IPS-15b (cell line): ENCODE data around the gene RABIF.

Source experiments
- H3K27me3 ChIP-seq: one replicate; pipeline ENCODE4 v1.6.1; 2013; ENCODE audit warnings: low read length; ENCODE audit not compliant: control insufficient read depth, insufficient read depth
- H3K36me3 ChIP-seq: one replicate; pipeline ENCODE4 v1.6.1; 2013; ENCODE audit warnings: low read length; ENCODE audit not compliant: control insufficient read depth, insufficient read depth
- H3K4me1 ChIP-seq: one replicate; pipeline ENCODE4 v1.6.1; 2013; ENCODE audit warnings: mild to moderate bottlenecking, low read length; ENCODE audit not compliant: control insufficient read depth, insufficient read depth
- H3K4me3 ChIP-seq: one replicate; pipeline ENCODE4 v1.5.1; 2013; ENCODE audit warnings: low read depth, low read length
- H3K9ac ChIP-seq: one replicate; pipeline ENCODE4 v1.6.1; 2013; ENCODE audit warnings: low read depth, mild to moderate bottlenecking, low read length
- H3K9me3 ChIP-seq: one replicate; pipeline ENCODE4 v1.6.1; 2013; ENCODE audit warnings: mild to moderate bottlenecking, low read length; ENCODE audit not compliant: control insufficient read depth, insufficient read depth

Gene RABIF

GRCh38 chr1:202862679-202863560, 26.0 kb downstream of the RABIF start:
- Histone ChIP-seq H3K4me1 (peaks cover 5% of the 10 kb centered on the region), H3K36me3 (peaks cover 11% of the 10 kb centered on the region), H3K27me3 (no peaks in the 10 kb centered on the region), H3K4me3 (no peak overlapping the region), H3K9me3 (no peaks in the 10 kb centered on the region), H3K9ac (no peak overlapping the region)

GRCh38 chr1:202861420-202862132, 27.4 kb downstream of the RABIF start:
- peak overlapping the region; percentile 66 for H3K4me3 ChIP-seq
- H3K27me3 ChIP-seq = no peaks in the 10 kb centered on the region

GRCh38 chr1:202860744-202861419, 28.1 kb downstream of the RABIF start:
- Histone ChIP-seq H3K4me3 (peak overlapping the region; percentile 66), H3K4me1 (peaks cover 5% of the 10 kb centered on the region), H3K9ac (peak overlapping the region; percentile 80), H3K36me3 (peaks cover 26% of the 10 kb centered on the region), H3K9me3 (no peaks in the 10 kb centered on the region), H3K27me3 (no peaks in the 10 kb centered on the region)

More at GRCh38 chr1:202861420-202862132, 27.4 kb downstream of the RABIF start:
- Histone ChIP-seq H3K9ac (peak overlapping the region; percentile 38), H3K9me3 (no peaks in the 10 kb centered on the region), H3K36me3 (peaks cover 24% of the 10 kb centered on the region), H3K4me1 (peaks cover 5% of the 10 kb centered on the region)

- no peak overlapping the region for H3K9ac ChIP-seq
- no peaks in the 10 kb centered on the region for H3K9me3 ChIP-seq
- no peak overlapping the region for H3K4me3 ChIP-seq
- H3K36me3 ChIP-seq = peaks cover 26% of the 10 kb centered on the region
- peaks cover 5% of the 10 kb centered on the region for H3K4me1 ChIP-seq
- H3K27me3 ChIP-seq = no peaks in the 10 kb centered on the region
Observed at GRCh38 chr1:202858789-202859414, 30.0 kb downstream of the RABIF start.

GRCh38 chr1:202858331-202858730, 30.6 kb downstream of the RABIF start:
- no peak overlapping the region for H3K4me3 ChIP-seq
- peaks cover 26% of the 10 kb centered on the region for H3K36me3 ChIP-seq
- no peaks in the 10 kb centered on the region for H3K27me3 ChIP-seq
- H3K4me1 ChIP-seq = peaks cover 5% of the 10 kb centered on the region
- H3K9me3 ChIP-seq = no peaks in the 10 kb centered on the region
- no peak overlapping the region for H3K9ac ChIP-seq

GRCh38 chr1:202857136-202857610, 31.8 kb downstream of the RABIF start:
- no peak overlapping the region for H3K9ac ChIP-seq

GRCh38 chr1:202856014-202856413, 32.9 kb downstream of the RABIF start:
- no peaks in the 10 kb centered on the region for H3K27me3 ChIP-seq

More at GRCh38 chr1:202857136-202857610, 31.8 kb downstream of the RABIF start:
- peaks cover 2% of the 10 kb centered on the region for H3K4me1 ChIP-seq
- no peak overlapping the region for H3K4me3 ChIP-seq
- peaks cover 26% of the 10 kb centered on the region for H3K36me3 ChIP-seq
- no peaks in the 10 kb centered on the region for H3K27me3 ChIP-seq
- no peaks in the 10 kb centered on the region for H3K9me3 ChIP-seq

GRCh38 chr1:202854787-202855186, 34.2 kb downstream of the RABIF start:
- peaks cover 26% of the 10 kb centered on the region for H3K36me3 ChIP-seq
- H3K9ac ChIP-seq = no peak overlapping the region
- H3K4me1 ChIP-seq = no peaks in the 10 kb centered on the region
- H3K4me3 ChIP-seq = no peak overlapping the region
- no peaks in the 10 kb centered on the region for H3K27me3 ChIP-seq
- no peaks in the 10 kb centered on the region for H3K9me3 ChIP-seq

More at GRCh38 chr1:202856014-202856413, 32.9 kb downstream of the RABIF start:
- Histone ChIP-seq H3K36me3 (peaks cover 26% of the 10 kb centered on the region), H3K9ac (no peak overlapping the region), H3K4me1 (no peaks in the 10 kb centered on the region), H3K9me3 (no peaks in the 10 kb centered on the region), H3K4me3 (no peak overlapping the region)

GRCh38 chr1:202852163-202852904, 36.6 kb downstream of the RABIF start:
- Histone ChIP-seq H3K27me3 (no peaks in the 10 kb centered on the region), H3K36me3 (peaks cover 9% of the 10 kb centered on the region), H3K4me3 (no peak overlapping the region), H3K9me3 (no peaks in the 10 kb centered on the region), H3K4me1 (no peaks in the 10 kb centered on the region), H3K9ac (no peak overlapping the region)

- H3K27me3 ChIP-seq = no peaks in the 10 kb centered on the region
Observed at GRCh38 chr1:202850593-202851362, 38.2 kb downstream of the RABIF start.

More at GRCh38 chr1:202850593-202851362, 38.2 kb downstream of the RABIF start:
- Histone ChIP-seq H3K9ac (no peak overlapping the region), H3K4me1 (no peaks in the 10 kb centered on the region), H3K4me3 (no peak overlapping the region), H3K36me3 (no peaks in the 10 kb centered on the region), H3K9me3 (no peaks in the 10 kb centered on the region)
